ENCODE results near the gene MRPS10. TPM values are rescaled to one million over a fixed set of nuclear protein-coding genes. Genes with fewer than 3 reads are reported as not detected.

Gene MRPS10
- polyA plus RNA-seq, 1 of the 3 experiments (the other 2 are of a cell fraction): 29.8 TPM

DNA sequence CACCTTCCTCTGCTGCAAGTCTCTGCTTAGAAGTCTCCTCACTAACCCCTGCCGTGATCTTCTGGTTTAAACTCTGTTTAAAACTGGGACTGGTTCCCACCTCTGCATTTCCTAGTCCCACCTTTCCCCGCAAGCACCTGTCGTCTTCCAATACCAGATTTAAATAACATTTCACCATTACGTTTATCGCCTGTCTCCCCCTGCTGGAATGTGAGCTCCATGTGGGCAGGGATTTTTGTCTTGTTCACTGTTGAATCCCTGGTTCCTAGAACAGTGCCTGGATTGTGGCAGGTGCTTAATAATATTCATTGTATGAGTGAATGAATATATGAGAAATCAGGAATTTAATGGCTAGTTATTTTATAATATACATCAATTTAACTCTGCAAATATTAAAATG lies 41.8 kb downstream of the MRPS10 start:
- H3K4me3 ChIP-seq (ENCODE audit: low read depth in 2 of 2, low read length in 1 of 2): no peak overlapping the region
- H3K27ac ChIP-seq (ENCODE audit: low read depth in 2 of 2, low read length in 1 of 2): no peak overlapping the region
- ChIA-PET POLR2A (no interaction called here), CTCF (interaction anchor here (1.0 kb wide), 1 partner anchor 132 kb away, joined by 3 read pairs; no protein-coding TSS in a partner anchor)
- DNase-seq: no peak
- WGBS (ENCODE audit: low lambda C conversion rate): 94% methylated on average over 5 of the region's 5 CpGs
- H3K4me2 ChIP-seq: no peak overlapping the region
- H2AFZ ChIP-seq (ENCODE audit: low read depth): no peak overlapping the region
- H4K20me1 ChIP-seq (ENCODE audit: insufficient read depth): no peaks in the 10 kb centered on the region
- H3K9ac ChIP-seq: no peak overlapping the region
- no peaks in the 10 kb centered on the region for H3K9me3 ChIP-seq
- peaks cover 0 to 13% of the 10 kb centered on the region in 2 experiments; a peak in 1 of 4 replicates for H3K4me1 ChIP-seq (ENCODE audit: control insufficient read depth in 1 of 2, insufficient read depth in 2 of 2, low read depth in 1 of 2, low read length in 1 of 2)
- TF ChIP-seq CTCF (IDR thresholded peaks at IDR 0.05) (peak; percentile 31), RAD21 (IDR thresholded peaks at IDR 0.05; ENCODE audit: low read length) (no peak)
- no peaks in the 10 kb centered on the region for H3K27me3 ChIP-seq (ENCODE audit: insufficient read depth)
- H3K36me3 ChIP-seq (replicated peaks in 1 of 2; ENCODE audit: control insufficient read depth in 1 of 2, insufficient read depth in 2 of 2, low read length in 1 of 2): no peaks in the 10 kb centered on the region
- no peaks in the 10 kb centered on the region for H3K9me2 ChIP-seq
- no peaks in the 10 kb centered on the region for H3K79me2 ChIP-seq (ENCODE audit: insufficient read depth)
- H3F3A ChIP-seq (replicated peaks; ENCODE audit: insufficient read depth): peaks cover 3% of the 10 kb centered on the region

GRCh38 chr6:42173101-42173500 lies 44.6 kb downstream of the MRPS10 start, which contains the start of gene GUCA1A:
Gene GUCA1A (plus strand): TSS chr6:42173364. CDS start chr6:42173614, 250 bp downstream.
- no peaks in the 10 kb centered on the region for H3K9me3 ChIP-seq
- no peak within 1 kb of the TSS for H3K27ac ChIP-seq (ENCODE audit: low read depth in 2 of 2, low read length in 1 of 2)
- peaks cover 0 to 3% of the 10 kb centered on the region in 2 experiments; a peak in 1 of 4 replicates for H3K4me1 ChIP-seq (ENCODE audit: control insufficient read depth in 1 of 2, insufficient read depth in 2 of 2, low read depth in 1 of 2, low read length in 1 of 2)
- no peak for TF ChIP-seq TAF1 (IDR thresholded peaks at IDR 0.05; ENCODE audit: borderline replicate concordance, low read depth, low read length)
- no peak for TF ChIP-seq RXRA (IDR thresholded peaks at IDR 0.05; ENCODE audit: borderline replicate concordance, low read depth)
- no peak for TF ChIP-seq ZBTB33 (IDR thresholded peaks at IDR 0.05; ENCODE audit: borderline replicate concordance, low read depth)
- TF ChIP-seq YY1 (IDR thresholded peaks at IDR 0.05; ENCODE audit: low read depth): no peak
- no peaks in the 10 kb centered on the region for H4K20me1 ChIP-seq (ENCODE audit: insufficient read depth)
- H3K27me3 ChIP-seq (ENCODE audit: insufficient read depth): no peaks in the 10 kb centered on the region
- H3K9me2 ChIP-seq: no peaks in the 10 kb centered on the region
- no peak within 1 kb of the TSS for H3K4me2 ChIP-seq
- CTCF ChIA-PET: no interaction called here
- H3K79me2 ChIP-seq (ENCODE audit: insufficient read depth): no peaks in the 10 kb centered on the region
- H3K4me3 ChIP-seq (ENCODE audit: low read depth in 2 of 2, low read length in 1 of 2): no peak within 1 kb of the TSS
- POLR2A ChIA-PET: no interaction called here
- 85% methylated on average over 2 of the region's 2 CpGs for WGBS (ENCODE audit: low lambda C conversion rate)
- no peak for DNase-seq
- H2AFZ ChIP-seq (ENCODE audit: low read depth): no peak within 1 kb of the TSS
- H3K9ac ChIP-seq: no peak within 1 kb of the TSS
- peaks cover 3% of the 10 kb centered on the region for H3F3A ChIP-seq (replicated peaks; ENCODE audit: insufficient read depth)
- H3K36me3 ChIP-seq (replicated peaks in 1 of 2; ENCODE audit: control insufficient read depth in 1 of 2, insufficient read depth in 2 of 2, low read length in 1 of 2): no peaks in the 10 kb centered on the region

Data from SK-N-SH (cell line).